Liver (tissue), 9 donors: ENCODE results near the gene ACKR4. TPM values are rescaled to one million over a fixed set of nuclear protein-coding genes. Genes with fewer than 3 reads are reported as not detected.

Source experiments
- DNase-seq: peaks from one replicate; pipeline ENCODE4 v3.0.0-alpha.2; 2017; ENCODE audit warnings: low spot score
- H3K27ac ChIP-seq, 2 donors: one replicate each; pipeline ENCODE4 v1.7.0; 2013; ENCODE audit warnings: inconsistent platforms in 2 of 2, low read length in 2 of 2, control low read depth in 1 of 2, low read depth in 1 of 2, mild to moderate bottlenecking in 1 of 2
- H3K27me3 ChIP-seq, 4 donors: one replicate each; pipeline versions ENCODE4 v1.6.1 to v1.7.0; 2013; ENCODE audit warnings: low read length in 3 of 4, inconsistent platforms in 1 of 4, mild to moderate bottlenecking in 1 of 4, moderate library complexity in 1 of 4; ENCODE audit not compliant: control insufficient read depth in 4 of 4, insufficient read depth in 4 of 4
- H3K36me3 ChIP-seq, 4 donors: one replicate each; pipeline versions ENCODE4 v1.6.1 to v1.7.0; 2013; ENCODE audit warnings: low read length in 3 of 4, mild to moderate bottlenecking in 3 of 4, low read depth in 1 of 4, moderate library complexity in 1 of 4; ENCODE audit not compliant: control insufficient read depth in 4 of 4, insufficient read depth in 3 of 4
- H3K4me1 ChIP-seq, 4 donors: one replicate each; pipeline versions ENCODE4 v1.6.1 to v1.7.0; 2013; ENCODE audit warnings: low read length in 3 of 4, mild to moderate bottlenecking in 3 of 4, moderate library complexity in 1 of 4; ENCODE audit not compliant: control insufficient read depth in 4 of 4, insufficient read depth in 4 of 4
- H3K4me3 ChIP-seq, 3 donors: one replicate each; pipeline versions ENCODE4 v1.6.1 to v1.7.0; 2013; ENCODE audit warnings: low read length in 3 of 3, control low read depth in 1 of 3, low read depth in 1 of 3, mild to moderate bottlenecking in 1 of 3
- H3K9ac ChIP-seq, 2 donors: one replicate each; pipeline ENCODE4 v1.7.0; 2013; ENCODE audit warnings: low read length in 2 of 2, mild to moderate bottlenecking in 2 of 2, moderate library complexity in 2 of 2, control low read depth in 1 of 2, low read depth in 1 of 2
- H3K9me3 ChIP-seq, 4 donors: one replicate each; pipeline versions ENCODE4 v1.6.1 to v1.7.0; 2013; ENCODE audit warnings: low read length in 3 of 4; ENCODE audit not compliant: control insufficient read depth in 4 of 4
- FOXA1 ChIP-seq: IDR thresholded peaks from 2 replicates; pipeline ENCODE4 v1.6.1; 2016; ENCODE audit warnings: antibody characterized with exemption
- FOXA2 ChIP-seq: IDR thresholded peaks from 2 replicates; pipeline ENCODE4 v1.6.1; 2016; ENCODE audit warnings: antibody characterized with exemption
- HNF4A ChIP-seq, 2 donors: conservative IDR thresholded peaks; 2 replicates each; pipeline ENCODE4 v1.6.1; 2016; ENCODE audit warnings: antibody characterized with exemption in 2 of 2, mild to moderate bottlenecking in 2 of 2
- JUND ChIP-seq, 2 donors: IDR thresholded peaks; 2 replicates each; pipeline ENCODE4 v1.6.1; 2016; ENCODE audit warnings: antibody characterized with exemption in 2 of 2
- RAD21 ChIP-seq, 2 donors: IDR thresholded peaks; 2 replicates each; pipeline ENCODE4 v1.6.1; 2016; ENCODE audit warnings: antibody characterized with exemption in 2 of 2, mild to moderate bottlenecking in 2 of 2
- SP1 ChIP-seq: IDR thresholded peaks from 2 replicates; pipeline ENCODE4 v1.6.1; 2018; ENCODE audit warnings: antibody characterized with exemption, mild to moderate bottlenecking
- YY1 ChIP-seq: IDR thresholded peaks from 2 replicates; pipeline ENCODE4 v1.6.1; 2016; ENCODE audit warnings: antibody characterized with exemption, mild to moderate bottlenecking
- WGBS: extraction: QIAGEN DNeasy Blood & Tissue Kit; methylation state at CpG from one replicate; pipeline ENCODE4 v1.1.7; 2013; 5-methylcytosine and 5-hydroxymethylcytosine counted together
- polyA plus RNA-seq, 2 donors: library from polyadenylated mRNA; stranded (reverse) in 1 of 2; unstranded in 1 of 2; fragments of 200-250 nt in 1 of 2; fragments of >200 nt in 1 of 2; fragmentation: Nextera tagmentation in 1 of 2; extraction: Ambion mirVana in 1 of 2; gene quantifications; one replicate each; pipeline versions ENCODE4 v1.2.1 to v1.2.3, GENCODE V29; 2013 to 2015
- total RNA-seq, 2 donors: library from RNA; depleted of rRNA; stranded (reverse); fragments of >200 nt; gene quantifications; one replicate each; pipeline ENCODE4 v1.2.3, GENCODE V29; 2014
- TF ChIP-seq, protein P1 (sequence below): fragments of 150-350 bp; IDR thresholded peaks from 2 replicates; pipeline ENCODE4 v1.5.1; 2017; ENCODE audit warnings: improper control_type of control experiment, low read depth, low read length; ENCODE audit not compliant: missing input control
- donor health status: healthy.
- donor health status: healthy.
- donor health status: healthy.
- donor health status: healthy.
- donor health status: healthy.

Gene ACKR4
- total and polyA plus RNA-seq, 4 donors: 0.21 to 0.71 (median 0.31) TPM

DNA sequence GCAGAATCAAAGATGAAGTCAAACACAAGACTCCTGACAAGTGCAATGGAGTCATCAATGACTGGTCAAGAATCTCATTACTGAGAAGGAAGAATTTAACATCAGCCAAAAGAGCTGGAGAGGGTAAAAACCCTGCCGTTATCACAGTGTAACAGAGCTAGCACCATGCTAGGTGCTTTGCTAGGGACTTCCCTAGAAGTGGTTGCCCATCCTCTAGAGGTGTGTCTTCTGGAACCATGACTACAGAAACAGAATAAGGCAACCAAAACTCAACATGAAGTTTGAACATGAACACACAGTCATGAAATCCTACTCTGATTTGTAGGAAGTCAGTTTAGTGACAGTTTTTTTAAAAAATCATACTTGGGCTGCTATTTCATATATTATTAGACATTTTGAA lies 53.1 kb downstream of the ACKR4 start:
- Histone ChIP-seq H3K27ac (no peak overlapping the region), H3K9me3 (no peaks in the 10 kb centered on the region), H3K4me1 (peaks cover 0 to 35% (median 11%) of the 10 kb centered on the region in 4 donors), H3K27me3 (no peaks in the 10 kb centered on the region), H3K36me3 (peaks cover 0 to 2% (median 0%) of the 10 kb centered on the region in 4 donors), H3K4me3 (no peak overlapping the region), H3K9ac (no peak overlapping the region)
- TF ChIP-seq FOXA1 (no peak), YY1 (no peak), JUND (IDR thresholded peaks at IDR 0.05) (no peak), RAD21 (IDR thresholded peaks at IDR 0.05) (no peak), HNF4A (conservative IDR thresholded peaks at IDR 0.05) (no peak), SP1 (no peak), FOXA2 (no peak)
- TF ChIP-seq, protein P1, sequence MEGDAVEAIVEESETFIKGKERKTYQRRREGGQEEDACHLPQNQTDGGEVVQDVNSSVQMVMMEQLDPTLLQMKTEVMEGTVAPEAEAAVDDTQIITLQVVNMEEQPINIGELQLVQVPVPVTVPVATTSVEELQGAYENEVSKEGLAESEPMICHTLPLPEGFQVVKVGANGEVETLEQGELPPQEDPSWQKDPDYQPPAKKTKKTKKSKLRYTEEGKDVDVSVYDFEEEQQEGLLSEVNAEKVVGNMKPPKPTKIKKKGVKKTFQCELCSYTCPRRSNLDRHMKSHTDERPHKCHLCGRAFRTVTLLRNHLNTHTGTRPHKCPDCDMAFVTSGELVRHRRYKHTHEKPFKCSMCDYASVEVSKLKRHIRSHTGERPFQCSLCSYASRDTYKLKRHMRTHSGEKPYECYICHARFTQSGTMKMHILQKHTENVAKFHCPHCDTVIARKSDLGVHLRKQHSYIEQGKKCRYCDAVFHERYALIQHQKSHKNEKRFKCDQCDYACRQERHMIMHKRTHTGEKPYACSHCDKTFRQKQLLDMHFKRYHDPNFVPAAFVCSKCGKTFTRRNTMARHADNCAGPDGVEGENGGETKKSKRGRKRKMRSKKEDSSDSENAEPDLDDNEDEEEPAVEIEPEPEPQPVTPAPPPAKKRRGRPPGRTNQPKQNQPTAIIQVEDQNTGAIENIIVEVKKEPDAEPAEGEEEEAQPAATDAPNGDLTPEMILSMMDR: no peak
- 97% methylated on average over 1 of the region's 1 CpG for WGBS
- DNase-seq: no peak

Other genes starting within 250 kb of the ACKR4 start
- 10 to 100 TPM; 22.6 to 22.8 TPM for gene DNAJC13, start 179.8 kb upstream of the ACKR4 start, total RNA-seq
- gene DNAJC13, start 179.8 kb upstream of the ACKR4 start, polyA plus RNA-seq: 1 to 10 TPM; 6.3 to 8.2 TPM
- gene ACAD11, start 62.5 kb downstream of the ACKR4 start, total RNA-seq: 100 to 1,000 TPM in 1 of 2 donors, 10 to 100 TPM in 1; 57.1 to 357 TPM
- gene ACAD11, start 62.5 kb downstream of the ACKR4 start, polyA plus RNA-seq: 10 to 100 TPM; 52.2 to 74.1 TPM
- gene UBA5, start 63.1 kb downstream of the ACKR4 start, total RNA-seq: 10 to 100 TPM; 38.9 to 51.9 TPM
- 10 to 100 TPM; 15.3 to 33.0 TPM for gene UBA5, start 63.1 kb downstream of the ACKR4 start, polyA plus RNA-seq
- gene NPHP3, start 125.1 kb downstream of the ACKR4 start, total RNA-seq: 10 to 100 TPM in 1 of 2 donors, 1 to 10 TPM in 1; 8.9 to 19.7 TPM
- gene NPHP3, start 125.1 kb downstream of the ACKR4 start, polyA plus RNA-seq: 1 to 10 TPM; 3.0 to 3.8 TPM